SKM-1 (cell line): ENCODE data around the gene PCDHB11.
"Not testable (repeated sequence)": the region's sequence is repeated elsewhere in the genome, so short reads cannot be mapped to it uniquely, and the experiment has no call there.

Experiments
- DNase-seq: peaks from one replicate; lab custom pipeline; 2025; ENCODE audit not compliant: unreplicated experiment; lab: John Stamatoyannopoulos, UW

Gene PCDHB11

DNA sequence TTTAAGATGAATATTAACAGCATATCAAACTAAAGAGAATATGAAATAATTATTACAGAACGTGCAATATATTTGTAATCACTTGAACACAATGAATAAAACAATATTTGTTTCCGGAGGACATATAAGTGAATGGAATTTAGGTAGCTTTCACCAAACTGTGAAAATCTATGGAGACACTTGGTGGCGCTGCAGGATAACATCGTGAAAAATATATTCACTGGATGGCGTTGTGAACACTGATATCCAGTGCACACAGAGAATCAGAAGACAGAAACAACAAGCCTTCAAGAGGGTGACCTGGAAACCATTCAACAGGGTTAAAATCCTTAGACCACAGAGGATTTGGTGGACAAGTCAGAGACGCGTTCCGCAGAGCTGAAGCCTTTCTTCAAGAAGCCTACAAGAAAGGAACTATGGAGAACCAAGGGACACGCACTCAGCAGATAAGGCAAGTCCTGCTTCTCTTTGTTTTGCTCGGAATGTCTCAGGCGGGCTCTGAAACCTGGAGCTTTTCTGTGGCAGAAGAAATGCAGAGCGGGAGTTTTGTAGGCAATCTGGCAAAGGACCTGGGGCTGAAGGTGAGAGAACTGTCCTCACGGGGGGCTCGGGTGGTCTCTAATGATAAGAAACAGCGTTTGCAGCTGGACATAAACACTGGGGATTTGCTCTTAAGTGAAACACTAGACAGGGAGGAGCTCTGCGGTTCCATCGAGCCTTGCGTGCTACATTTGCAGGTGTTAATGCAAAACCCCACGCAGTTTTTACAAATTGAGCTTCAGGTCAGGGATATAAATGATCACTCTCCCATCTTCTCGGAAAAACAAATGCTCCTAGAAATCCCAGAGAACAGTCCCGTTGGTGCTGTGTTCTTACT, at the start of gene PCDHB11:
Gene PCDHB11, plus strand, starts transcription at position 269 of the 877 bp plus-strand sequence. Its CDS starts 148 bp downstream, at position 417.
- no peak for DNase-seq

DNA sequence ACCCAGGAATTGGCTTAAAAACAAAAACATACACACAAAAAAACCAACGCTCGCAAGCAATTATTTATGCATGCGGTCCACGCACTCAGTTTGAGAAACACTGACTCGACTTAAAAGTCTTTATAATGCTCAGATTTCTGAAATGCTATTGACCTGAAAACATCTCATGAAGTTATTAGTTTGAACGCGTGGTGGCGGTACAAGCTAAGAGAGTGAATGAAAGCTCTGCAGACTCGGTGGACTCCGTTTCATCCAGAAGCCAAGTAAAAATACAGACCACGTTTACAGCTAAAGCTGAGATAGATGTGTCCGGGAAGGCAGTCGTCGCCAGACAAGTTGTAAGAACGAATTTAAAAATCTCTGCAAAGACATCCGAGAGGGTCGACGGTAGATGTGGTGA, 49.6 kb upstream of the PCDHB11 start, which contains the start of gene PCDHB6:
Gene PCDHB6, plus strand, starts transcription at position 246 of the 400 bp plus-strand sequence. CDS start 201 bp downstream, outside the sequence.
- no peak for DNase-seq

DNA sequence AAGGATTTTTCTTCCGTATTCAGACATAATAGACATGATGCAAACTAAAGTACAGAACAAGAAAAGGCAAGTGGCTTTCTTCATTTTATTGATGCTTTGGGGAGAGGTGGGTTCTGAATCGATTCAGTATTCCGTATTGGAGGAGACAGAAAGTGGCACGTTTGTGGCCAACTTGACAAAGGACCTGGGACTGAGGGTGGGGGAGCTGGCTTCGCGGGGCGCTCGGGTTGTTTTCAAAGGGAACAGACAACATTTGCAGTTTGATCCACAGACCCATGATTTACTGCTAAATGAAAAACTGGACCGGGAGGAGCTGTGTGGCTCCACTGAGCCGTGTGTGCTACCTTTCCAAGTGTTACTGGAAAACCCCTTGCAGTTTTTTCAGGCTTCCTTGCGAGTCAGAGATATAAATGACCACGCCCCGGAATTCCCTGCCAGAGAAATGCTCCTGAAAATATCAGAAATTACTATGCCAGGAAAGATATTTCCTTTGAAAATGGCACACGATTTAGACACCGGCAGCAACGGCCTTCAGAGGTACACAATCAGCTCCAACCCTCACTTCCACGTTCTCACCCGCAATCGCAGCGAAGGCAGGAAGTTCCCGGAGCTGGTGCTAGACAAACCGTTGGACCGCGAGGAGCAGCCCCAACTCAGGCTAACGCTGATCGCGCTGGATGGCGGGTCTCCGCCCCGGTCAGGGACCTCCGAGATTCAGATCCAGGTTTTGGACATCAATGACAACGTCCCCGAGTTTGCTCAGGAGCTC, 49.0 kb upstream of the PCDHB11 start:
- no peak for DNase-seq

DNA sequence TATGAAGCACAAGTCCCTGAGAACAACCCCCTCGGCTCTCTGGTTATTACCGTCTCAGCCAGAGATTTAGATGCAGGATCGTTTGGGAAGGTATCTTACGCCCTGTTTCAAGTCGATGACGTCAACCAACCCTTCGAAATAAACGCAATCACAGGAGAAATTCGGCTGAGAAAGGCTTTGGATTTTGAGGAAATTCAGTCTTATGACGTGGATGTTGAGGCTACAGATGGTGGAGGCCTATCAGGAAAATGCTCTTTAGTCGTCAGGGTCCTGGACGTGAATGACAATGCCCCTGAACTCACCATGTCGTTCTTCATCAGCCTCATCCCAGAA, 48.5 kb upstream of the PCDHB11 start:
- no peak for DNase-seq

DNA sequence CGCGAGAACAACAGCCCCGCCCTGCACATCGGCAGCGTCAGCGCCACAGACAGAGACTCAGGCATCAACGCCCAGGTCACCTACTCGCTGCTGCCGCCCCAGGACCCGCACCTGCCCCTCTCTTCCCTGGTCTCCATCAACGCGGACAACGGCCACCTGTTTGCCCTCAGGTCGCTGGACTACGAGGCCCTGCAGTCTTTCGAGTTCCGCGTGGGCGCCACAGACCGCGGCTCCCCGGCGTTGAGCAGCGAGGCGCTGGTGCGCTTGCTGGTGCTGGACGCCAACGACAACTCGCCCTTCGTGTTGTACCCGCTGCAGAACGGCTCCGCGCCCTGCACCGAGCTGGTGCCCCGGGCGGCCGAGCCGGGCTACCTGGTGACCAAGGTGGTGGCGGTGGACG, 47.8 kb upstream of the PCDHB11 start:
- DNase-seq, result not testable (repeated sequence)

DNA sequence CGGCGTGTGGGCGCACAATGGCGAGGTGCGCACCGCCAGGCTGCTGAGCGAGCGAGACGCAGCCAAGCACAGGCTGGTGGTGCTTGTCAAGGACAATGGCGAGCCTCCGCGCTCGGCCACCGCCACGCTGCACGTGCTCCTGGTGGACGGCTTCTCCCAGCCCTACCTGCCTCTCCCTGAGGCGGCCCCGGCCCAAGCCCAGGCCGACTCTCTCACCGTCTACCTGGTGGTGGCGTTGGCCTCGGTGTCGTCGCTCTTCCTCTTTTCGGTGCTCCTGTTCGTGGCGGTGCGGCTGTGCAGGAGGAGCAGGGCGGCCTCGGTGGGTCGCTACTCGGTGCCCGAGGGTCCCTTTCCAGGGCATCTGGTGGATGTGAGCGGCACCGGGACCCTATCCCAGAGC, 47.3 kb upstream of the PCDHB11 start:
- DNase-seq, result not testable (repeated sequence)

DNA sequence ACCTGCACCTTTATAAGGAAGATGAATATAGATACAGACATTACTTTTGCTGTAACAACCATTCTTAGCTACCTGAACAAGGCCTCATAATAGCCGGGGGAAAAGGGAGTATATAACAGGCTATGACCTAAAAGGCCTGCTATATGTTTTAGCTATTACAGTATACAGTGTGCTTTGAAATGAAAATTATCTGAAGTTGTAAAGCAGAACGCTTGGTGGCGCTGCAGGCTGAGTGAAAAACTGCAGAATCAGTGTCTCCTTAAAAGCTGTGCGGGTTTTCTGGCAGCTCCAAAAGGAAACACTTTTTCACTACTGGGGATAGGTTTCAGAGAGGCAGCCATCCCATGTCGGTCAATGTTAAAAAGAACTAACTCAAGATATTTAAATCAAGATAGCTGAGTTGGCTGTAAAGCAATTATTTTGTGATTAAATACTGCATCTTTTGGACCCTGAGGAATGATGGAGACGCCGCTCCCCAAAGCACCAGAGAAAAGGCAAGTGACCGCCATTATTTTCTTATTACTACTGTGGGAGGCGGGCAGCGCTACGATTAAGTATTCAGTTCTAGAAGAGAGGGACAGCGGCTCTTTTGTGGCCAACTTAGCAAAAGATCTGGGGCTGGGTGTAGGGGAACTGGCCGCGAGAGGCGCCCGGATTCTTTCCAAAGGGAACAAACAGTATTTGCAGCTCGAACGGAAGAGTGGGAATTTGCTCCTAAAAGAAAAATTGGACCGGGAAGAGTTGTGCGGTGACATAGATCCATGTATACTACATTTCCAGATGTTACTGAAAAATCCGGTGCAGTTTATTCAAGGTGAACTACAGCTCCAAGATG, 43.7 kb upstream of the PCDHB11 start:
- no peak for DNase-seq

DNA sequence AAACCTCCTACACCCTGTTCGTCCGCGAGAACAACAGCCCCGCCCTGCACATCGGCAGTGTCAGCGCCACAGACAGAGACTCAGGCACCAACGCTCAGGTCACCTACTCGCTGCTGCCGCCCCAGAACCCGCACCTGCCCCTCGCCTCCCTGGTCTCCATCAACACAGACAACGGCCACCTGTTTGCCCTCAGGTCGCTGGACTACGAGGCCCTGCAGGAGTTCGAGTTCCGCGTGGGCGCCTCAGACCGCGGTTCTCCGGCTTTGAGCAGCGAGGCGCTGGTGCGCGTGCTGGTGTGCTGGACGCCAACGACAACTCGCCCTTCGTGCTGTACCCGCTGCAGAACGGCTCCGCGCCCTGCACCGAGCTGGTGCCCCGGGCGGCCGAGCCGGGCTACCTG, 42.1 kb upstream of the PCDHB11 start:
- not testable (repeated sequence) for DNase-seq

DNA sequence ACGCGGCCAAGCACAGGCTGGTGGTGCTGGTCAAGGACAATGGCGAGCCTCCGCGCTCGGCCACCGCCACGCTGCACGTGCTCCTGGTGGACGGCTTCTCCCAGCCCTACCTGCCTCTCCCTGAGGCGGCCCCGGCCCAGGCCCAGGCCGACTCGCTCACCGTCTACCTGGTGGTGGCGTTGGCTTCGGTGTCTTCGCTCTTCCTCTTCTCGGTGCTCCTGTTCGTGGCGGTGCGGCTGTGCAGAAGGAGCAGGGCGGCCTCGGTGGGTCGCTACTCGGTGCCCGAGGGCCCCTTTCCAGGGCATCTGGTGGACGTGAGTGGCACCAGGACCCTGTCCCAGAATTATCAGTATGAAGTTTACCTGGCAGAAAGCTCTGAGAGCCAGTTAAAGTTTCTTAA, 41.5 kb upstream of the PCDHB11 start:
- DNase-seq, result not testable (repeated sequence)

DNA sequence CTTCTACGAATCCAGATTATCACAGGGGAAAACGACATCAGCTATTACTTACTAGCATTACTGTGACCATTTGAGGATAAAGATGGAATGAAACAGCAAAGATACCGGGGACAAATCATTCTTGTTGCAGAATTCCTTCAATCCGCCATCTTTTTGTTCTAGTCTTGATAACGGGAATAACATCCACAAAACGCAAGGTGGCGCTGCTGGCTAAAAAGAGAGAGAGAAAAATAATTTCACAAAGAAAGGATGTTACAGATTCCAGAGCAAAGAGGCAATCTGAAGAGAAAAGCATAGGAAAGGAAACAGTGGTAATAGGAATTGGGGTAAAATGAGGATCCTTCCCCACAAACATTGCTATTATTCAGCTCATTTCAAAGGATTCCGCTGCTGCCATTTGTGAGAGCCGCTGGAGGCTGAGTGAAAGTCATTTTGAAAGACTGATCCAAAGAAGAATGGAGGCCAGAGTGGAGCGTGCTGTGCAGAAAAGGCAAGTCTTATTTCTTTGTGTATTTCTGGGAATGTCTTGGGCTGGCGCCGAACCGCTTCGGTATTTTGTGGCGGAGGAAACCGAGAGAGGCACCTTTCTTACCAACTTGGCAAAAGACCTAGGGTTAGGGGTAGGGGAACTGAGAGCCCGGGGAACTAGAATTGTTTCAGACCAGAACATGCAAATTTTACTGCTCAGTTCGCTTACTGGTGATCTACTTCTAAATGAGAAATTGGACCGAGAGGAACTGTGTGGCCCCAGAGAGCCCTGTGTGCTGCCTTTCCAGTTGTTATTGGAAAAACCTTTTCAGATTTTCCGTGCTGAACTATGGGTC, 26.8 kb upstream of the PCDHB11 start, which contains the start of gene PCDHB7:
Gene PCDHB7, plus strand, starts transcription at position 264 of the 824 bp plus-strand sequence. Its CDS starts 192 bp downstream, at position 456.
- no peak for DNase-seq

DNA sequence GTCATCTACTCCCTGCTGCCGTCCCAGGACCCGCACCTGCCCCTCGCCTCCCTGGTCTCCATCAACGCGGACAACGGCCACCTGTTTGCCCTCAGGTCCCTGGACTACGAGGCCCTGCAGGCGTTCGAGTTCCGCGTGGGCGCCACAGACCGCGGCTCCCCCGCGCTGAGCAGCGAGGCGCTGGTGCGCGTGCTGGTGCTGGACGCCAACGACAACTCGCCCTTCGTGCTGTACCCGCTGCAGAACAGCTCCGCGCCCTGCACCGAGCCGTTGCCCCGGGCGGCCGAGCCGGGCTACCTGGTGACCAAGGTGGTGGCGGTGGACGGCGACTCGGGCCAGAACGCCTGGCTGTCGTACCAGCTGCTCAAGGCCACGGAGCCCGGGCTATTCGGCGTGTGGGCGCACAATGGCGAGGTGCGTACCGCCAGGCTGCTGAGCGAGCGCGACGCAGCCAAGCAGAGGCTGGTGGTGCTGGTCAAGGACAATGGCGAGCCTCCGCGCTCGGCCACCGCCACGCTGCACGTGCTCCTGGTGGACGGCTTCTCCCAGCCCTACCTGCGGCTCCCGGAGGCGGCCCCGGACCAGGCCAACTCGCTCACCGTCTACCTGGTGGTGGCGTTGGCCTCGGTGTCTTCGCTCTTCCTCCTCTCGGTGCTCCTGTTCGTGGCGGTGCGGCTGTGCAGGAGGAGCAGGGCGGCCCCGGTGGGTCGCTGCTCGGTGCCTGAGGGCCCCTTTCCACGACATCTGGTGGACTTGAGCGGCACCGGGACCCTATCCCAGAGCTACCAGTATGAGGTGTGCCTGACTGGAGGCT, 24.9 kb upstream of the PCDHB11 start:
- DNase-seq, result not testable (repeated sequence)

DNA sequence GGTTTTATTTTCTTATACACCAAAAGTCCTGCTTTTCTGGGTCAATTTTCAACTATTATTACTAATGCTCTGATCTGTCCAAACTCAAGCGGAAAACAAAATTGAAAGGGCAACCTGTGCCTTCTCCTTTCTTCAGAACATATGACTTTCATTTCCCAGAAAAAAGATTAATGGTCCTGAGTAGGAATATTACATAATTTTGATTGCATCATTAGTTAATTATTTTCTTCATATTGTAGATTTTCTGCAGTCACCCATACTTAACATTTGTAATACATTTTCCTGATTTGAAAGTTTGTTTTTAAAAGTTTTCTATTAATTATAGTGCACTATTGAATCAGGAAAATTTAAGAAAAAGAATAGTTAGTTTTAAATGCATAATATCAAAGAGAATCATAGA, 23.5 kb upstream of the PCDHB11 start:
- DNase-seq, result no peak

DNA sequence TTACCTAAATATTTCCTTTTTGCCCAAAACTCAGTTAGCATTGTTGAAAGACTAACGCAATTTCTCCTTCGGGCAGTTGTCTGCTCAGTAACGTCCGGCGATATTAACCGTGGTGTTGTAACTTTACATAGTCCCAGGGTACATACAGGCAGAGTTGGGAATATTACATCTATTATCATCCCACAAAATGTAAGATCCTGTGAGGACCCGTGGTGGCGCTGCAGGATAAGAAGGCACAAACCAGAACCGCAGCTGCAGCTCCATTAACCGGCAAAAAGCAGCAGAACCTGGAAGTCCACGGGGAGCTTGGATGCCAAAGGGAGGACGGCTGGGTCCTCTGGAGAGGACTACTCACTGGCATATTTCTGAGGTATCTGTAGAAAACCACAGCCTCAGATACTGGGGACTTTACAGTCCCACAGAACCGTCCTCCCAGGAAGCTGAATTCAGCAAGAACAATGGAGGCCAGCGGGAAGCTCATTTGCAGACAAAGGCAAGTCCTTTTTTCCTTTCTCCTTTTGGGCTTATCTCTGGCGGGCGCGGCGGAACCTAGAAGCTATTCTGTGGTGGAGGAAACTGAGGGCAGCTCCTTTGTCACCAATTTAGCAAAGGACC, 21.7 kb upstream of the PCDHB11 start, which contains the start of gene PCDHB8:
Gene PCDHB8, plus strand, starts transcription at position 214 of the 615 bp plus-strand sequence. Its CDS starts 245 bp downstream, at position 459.
- not testable (repeated sequence) for DNase-seq

DNA sequence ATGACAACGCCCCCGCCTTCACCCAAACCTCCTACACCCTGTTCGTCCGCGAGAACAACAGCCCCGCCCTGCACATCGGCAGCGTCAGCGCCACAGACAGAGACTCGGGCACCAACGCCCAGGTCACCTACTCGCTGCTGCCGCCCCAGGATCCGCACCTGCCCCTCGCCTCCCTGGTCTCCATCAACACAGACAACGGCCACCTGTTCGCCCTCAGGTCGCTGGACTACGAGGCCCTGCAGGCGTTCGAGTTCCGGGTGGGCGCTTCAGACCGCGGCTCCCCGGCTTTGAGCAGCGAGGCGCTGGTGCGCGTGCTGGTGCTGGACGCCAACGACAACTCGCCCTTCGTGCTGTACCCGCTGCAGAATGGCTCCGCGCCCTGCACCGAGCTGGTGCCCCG, 20.1 kb upstream of the PCDHB11 start:
- not testable (repeated sequence) for DNase-seq

DNA sequence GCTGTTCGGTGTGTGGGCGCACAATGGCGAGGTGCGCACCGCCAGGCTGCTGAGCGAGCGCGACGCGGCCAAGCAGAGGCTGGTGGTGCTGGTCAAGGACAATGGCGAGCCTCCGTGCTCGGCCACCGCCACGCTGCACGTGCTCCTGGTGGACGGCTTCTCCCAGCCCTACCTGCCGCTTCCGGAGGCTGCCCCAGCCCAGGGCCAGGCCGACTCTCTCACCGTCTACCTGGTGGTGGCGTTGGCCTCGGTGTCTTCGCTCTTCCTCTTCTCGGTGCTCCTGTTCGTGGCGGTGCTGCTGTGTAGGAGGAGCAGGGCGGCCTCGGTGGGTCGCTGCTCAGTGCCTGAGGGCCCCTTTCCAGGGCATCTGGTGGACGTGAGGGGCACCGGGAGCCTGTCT, 19.6 kb upstream of the PCDHB11 start:
- not testable (repeated sequence) for DNase-seq

DNA sequence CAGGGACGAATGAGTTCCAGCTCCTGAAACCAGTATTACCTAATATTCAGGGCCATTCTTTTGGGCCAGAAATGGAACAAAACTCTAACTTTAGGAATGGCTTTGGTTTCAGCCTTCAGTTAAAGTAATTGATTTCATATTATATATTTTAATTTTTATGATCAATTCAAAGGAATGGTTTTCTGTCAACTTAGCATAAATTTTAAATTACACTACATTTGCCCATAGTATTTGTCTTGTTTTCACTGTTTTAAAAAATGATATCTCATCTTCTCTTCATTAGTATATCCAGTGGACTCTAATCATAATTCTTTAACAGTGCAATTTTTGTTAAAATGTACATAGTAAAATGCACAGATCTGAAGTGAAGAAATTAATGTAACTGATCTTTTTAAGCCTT, 19.1 kb upstream of the PCDHB11 start:
- no peak for DNase-seq

DNA sequence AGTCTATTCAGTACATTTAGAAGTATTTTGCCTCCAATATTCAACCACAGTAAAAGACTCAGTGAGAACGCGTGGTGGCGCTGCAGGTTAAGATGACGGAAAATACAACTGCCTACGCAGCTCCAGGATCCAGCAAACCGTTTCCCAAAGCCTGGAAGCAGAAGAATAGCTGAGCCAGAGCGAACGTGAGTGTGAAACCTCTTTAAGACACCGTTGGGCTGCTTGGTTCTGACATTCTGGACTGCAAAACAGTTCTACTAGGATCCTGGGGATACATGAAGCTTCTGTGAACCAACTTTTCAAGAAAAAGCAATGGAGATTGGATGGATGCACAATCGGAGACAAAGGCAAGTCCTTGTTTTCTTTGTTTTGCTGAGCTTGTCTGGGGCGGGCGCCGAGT, 17.2 kb upstream of the PCDHB11 start, which contains the start of gene PCDHB16:
Gene PCDHB16, plus strand, starts transcription at position 140 of the 400 bp plus-strand sequence. Its CDS starts 173 bp downstream, at position 313.
- DNase-seq, result no peak

DNA sequence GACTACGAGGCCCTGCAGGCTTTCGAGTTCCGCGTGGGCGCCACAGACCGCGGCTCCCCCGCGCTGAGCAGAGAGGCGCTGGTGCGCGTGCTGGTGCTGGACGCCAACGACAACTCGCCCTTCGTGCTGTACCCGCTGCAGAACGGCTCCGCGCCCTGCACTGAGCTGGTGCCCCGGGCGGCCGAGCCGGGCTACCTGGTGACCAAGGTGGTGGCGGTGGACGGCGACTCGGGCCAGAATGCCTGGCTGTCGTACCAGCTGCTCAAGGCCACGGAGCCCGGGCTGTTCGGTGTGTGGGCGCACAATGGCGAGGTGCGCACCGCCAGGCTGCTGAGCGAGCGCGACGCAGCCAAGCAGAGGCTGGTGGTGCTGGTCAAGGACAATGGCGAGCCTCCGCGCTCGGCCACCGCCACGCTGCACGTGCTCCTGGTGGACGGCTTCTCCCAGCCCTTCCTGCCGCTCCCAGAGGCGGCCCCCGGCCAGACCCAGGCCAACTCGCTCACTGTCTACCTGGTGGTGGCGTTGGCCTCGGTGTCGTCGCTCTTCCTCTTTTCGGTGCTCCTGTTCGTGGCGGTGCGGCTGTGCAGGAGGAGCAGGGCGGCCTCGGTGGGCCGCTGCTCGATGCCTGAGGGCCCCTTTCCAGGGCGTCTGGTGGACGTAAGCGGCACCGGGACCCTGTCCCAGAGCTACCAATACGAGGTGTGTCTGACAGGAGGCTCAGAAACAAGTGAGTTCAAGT, 15.1 kb upstream of the PCDHB11 start:
- not testable (repeated sequence) for DNase-seq
